H1 (cell line): ENCODE results near the gene CA9.

Source experiments
- KDM1A ChIP-seq: fragments of 200-600, 300-600 bp; sonication (generic); IDR thresholded peaks from 2 replicates; pipeline ENCODE4 v1.7.1; 2016; ENCODE audit warnings: mild to moderate bottlenecking, low read length, borderline replicate concordance
- POLR2AphosphoS5 ChIP-seq: IDR thresholded peaks from 2 replicates; pipeline ENCODE4 v1.6.1; 2011; ENCODE audit warnings: low read depth, low read length
- RAD21 ChIP-seq, 2 experiments: IDR thresholded peaks in 1 of 2; conservative IDR thresholded peaks in 1 of 2; 2 replicates each; pipeline ENCODE4 v1.6.1; 2011; ENCODE audit warnings: low read depth in 2 of 2, low read length in 2 of 2, improper control_type of control experiment in 1 of 2, inconsistent platforms in 1 of 2, mild to moderate bottlenecking in 1 of 2, moderate library complexity in 1 of 2
- SP1 ChIP-seq: IDR thresholded peaks from 2 replicates; pipeline ENCODE4 v1.6.1; 2011; ENCODE audit warnings: low read depth, low read length
- TBP ChIP-seq: IDR thresholded peaks from 2 replicates; pipeline ENCODE4 v1.6.1; 2011; ENCODE audit warnings: low read depth, low read length, improper control_type of control experiment
- YY1 ChIP-seq: IDR thresholded peaks from 2 replicates; pipeline ENCODE4 v1.6.1; 2011; ENCODE audit warnings: low read depth, mild to moderate bottlenecking, low read length
- TF ChIP-seq, protein P1 (sequence below), 3 experiments: IDR thresholded peaks; 1 replicate in 2 of 3; 2 replicates in 1 of 3; pipeline versions ENCODE4 v1.5.1 to v1.6.1; 2011; ENCODE audit warnings: low read length in 3 of 3, mild to moderate bottlenecking in 3 of 3, inconsistent platforms in 2 of 3, low read depth in 1 of 3, moderate library complexity in 1 of 3; ENCODE audit not compliant: insufficient read depth in 1 of 3; ENCODE audit errors: control extremely low read depth in 1 of 3
- TF ChIP-seq, protein P2 (sequence below): IDR thresholded peaks from 2 replicates; pipeline ENCODE4 v1.6.1; 2012; ENCODE audit warnings: inconsistent platforms

DNA sequence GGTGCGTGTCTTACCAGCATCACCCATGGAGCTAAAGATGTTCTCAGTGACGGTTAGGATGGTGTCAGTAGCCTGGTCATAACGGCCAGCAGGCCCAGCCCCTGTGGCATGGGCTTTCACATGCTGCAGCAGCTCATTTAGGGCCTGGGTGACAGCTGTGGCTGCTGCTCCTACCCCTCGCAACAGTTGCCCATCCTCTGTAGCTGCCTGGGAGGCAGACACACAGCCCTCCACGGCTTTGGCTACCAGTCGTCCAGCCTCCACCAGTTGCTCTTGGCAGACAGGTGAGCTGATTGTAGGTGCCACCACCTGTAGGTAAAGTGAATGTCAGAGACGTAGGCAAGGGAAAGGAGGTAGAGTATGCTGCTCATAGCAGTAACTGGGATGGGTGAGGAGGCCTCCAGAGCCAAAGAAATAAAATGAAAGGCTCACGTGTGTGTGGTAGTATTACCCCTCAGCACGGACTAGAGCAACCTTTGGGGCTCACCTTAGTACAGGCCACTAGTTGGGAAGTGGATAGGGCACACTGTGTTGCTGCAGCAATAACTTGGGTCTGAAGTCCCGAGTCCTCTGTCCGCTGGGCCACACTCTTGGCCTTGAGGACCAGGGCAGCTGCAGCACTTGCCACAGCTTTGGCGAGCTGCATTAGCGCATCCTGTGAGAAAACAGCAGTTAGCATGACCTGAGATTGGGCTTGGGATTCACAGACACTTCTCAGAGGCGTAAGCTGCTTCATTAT, 43.6 kb downstream of the CA9 start:
- TF ChIP-seq POLR2AphosphoS5 (no peak), SP1 (no peak), RAD21 (IDR thresholded peaks at IDR 0.05 in 1 of 2, conservative IDR thresholded peaks at IDR 0.05 in 1 of 2; ENCODE audit: low read depth in 2 of 2, low read length in 2 of 2) (no peak), KDM1A (no peak), TBP (no peak), YY1 (no peak)
- TF ChIP-seq, protein P1, sequence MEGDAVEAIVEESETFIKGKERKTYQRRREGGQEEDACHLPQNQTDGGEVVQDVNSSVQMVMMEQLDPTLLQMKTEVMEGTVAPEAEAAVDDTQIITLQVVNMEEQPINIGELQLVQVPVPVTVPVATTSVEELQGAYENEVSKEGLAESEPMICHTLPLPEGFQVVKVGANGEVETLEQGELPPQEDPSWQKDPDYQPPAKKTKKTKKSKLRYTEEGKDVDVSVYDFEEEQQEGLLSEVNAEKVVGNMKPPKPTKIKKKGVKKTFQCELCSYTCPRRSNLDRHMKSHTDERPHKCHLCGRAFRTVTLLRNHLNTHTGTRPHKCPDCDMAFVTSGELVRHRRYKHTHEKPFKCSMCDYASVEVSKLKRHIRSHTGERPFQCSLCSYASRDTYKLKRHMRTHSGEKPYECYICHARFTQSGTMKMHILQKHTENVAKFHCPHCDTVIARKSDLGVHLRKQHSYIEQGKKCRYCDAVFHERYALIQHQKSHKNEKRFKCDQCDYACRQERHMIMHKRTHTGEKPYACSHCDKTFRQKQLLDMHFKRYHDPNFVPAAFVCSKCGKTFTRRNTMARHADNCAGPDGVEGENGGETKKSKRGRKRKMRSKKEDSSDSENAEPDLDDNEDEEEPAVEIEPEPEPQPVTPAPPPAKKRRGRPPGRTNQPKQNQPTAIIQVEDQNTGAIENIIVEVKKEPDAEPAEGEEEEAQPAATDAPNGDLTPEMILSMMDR (IDR thresholded peaks at IDR 0.05; ENCODE audit: control extremely low read depth in 1 of 3, insufficient read depth in 1 of 3, low read depth in 1 of 3, low read length in 3 of 3) = no peak
- TF ChIP-seq, protein P2, sequence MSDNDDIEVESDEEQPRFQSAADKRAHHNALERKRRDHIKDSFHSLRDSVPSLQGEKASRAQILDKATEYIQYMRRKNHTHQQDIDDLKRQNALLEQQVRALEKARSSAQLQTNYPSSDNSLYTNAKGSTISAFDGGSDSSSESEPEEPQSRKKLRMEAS = no peak
